Endodermal cell (in vitro differentiated cells): Measurements from ENCODE around the gene RCBTB1. TPM values are rescaled to one million over a fixed set of nuclear protein-coding genes. Genes with fewer than 3 reads are reported as not detected.

Source experiments
- DNase-seq: peaks from one replicate; pipeline ENCODE4 v3.0.0-alpha.2; 2017
- H3K27ac ChIP-seq: 2 replicates; pipeline ENCODE4 v1.5.1; 2013; ENCODE audit warnings: mild to moderate bottlenecking, low read depth, low read length, moderate library complexity
- H3K27me3 ChIP-seq: 2 replicates; pipeline ENCODE4 v1.6.1; 2013; ENCODE audit warnings: mild to moderate bottlenecking, low read length, moderate library complexity; ENCODE audit not compliant: insufficient read depth, control insufficient read depth, poor library complexity, severe bottlenecking
- H3K36me3 ChIP-seq: 2 replicates; pipeline ENCODE4 v1.7.0; 2013; ENCODE audit warnings: mild to moderate bottlenecking, low read length, moderate library complexity; ENCODE audit not compliant: control insufficient read depth, insufficient read depth
- H3K4me1 ChIP-seq: one replicate; pipeline ENCODE4 v1.7.0; 2013; ENCODE audit warnings: low read length; ENCODE audit not compliant: control insufficient read depth, insufficient read depth
- H3K4me3 ChIP-seq: 2 replicates; pipeline ENCODE4 v1.5.1; 2013; ENCODE audit warnings: mild to moderate bottlenecking, low read length, moderate library complexity
- H3K9ac ChIP-seq: 2 replicates; pipeline ENCODE4 v1.6.1; 2013; ENCODE audit warnings: mild to moderate bottlenecking, low read length, moderate library complexity; ENCODE audit not compliant: poor library complexity, severe bottlenecking; ENCODE audit errors: extremely low read depth
- H3K9me3 ChIP-seq: 2 replicates; pipeline ENCODE4 v1.6.1; 2013; ENCODE audit warnings: mild to moderate bottlenecking, low read length, moderate library complexity; ENCODE audit not compliant: control insufficient read depth
- H3K27ac Mint-ChIP-seq: 2 replicates; pipeline ENCODE4 v1.8.0; 2020; ENCODE audit warnings: mixed read lengths
- H3K27me3 Mint-ChIP-seq: 2 replicates; pipeline ENCODE4 v1.8.0; 2021; ENCODE audit warnings: mild to moderate bottlenecking, mixed read lengths; ENCODE audit not compliant: insufficient read depth
- H3K36me3 Mint-ChIP-seq: 2 replicates; pipeline ENCODE4 v1.8.0; 2020; ENCODE audit warnings: low read depth, mixed read lengths
- H3K4me1 Mint-ChIP-seq: 2 replicates; pipeline ENCODE4 v1.8.0; 2020; ENCODE audit warnings: mixed read lengths
- H3K4me3 Mint-ChIP-seq: 2 replicates; pipeline ENCODE4 v1.8.0; 2020; ENCODE audit warnings: mild to moderate bottlenecking, moderate library complexity, mixed read lengths
- H3K9me3 Mint-ChIP-seq: 2 replicates; pipeline ENCODE4 v1.8.0; 2020; ENCODE audit warnings: mild to moderate bottlenecking, mixed read lengths
- WGBS, 2 experiments: methylation state at CpG; one replicate each; pipeline versions ENCODE4 v1.1.5 to v1.1.7; 2013; ENCODE audit warnings: missing lambda C conversion rate in 2 of 2, mixed read lengths in 1 of 2; ENCODE audit not compliant: insufficient coverage in 1 of 2, insufficient read length in 1 of 2; 5-methylcytosine and 5-hydroxymethylcytosine counted together
- total RNA-seq, 2 donors: library from RNA; stranded (reverse); fragmentation: NEBNext Ultra II Directional in 1 of 2; extraction: Animal tissue kit (Norgen Biotek cat#: 25700) in 1 of 2; gene quantifications; 2 replicates in 1 of 2; 3 replicates in 1 of 2; pipeline ENCODE4 v1.2.1, GENCODE V29; 2021
- TF ChIP-seq, protein P1 (sequence below): fragments of 200-600 bp; sonication (generic); conservative IDR thresholded peaks from 2 replicates; pipeline ENCODE4 v1.5.0; 2021; ENCODE audit warnings: antibody characterized with exemption, mild to moderate bottlenecking

RCBTB1 gene
- total RNA-seq, 2 donors from 2014 or later, result 40.6 to 46.4 TPM

DNA sequence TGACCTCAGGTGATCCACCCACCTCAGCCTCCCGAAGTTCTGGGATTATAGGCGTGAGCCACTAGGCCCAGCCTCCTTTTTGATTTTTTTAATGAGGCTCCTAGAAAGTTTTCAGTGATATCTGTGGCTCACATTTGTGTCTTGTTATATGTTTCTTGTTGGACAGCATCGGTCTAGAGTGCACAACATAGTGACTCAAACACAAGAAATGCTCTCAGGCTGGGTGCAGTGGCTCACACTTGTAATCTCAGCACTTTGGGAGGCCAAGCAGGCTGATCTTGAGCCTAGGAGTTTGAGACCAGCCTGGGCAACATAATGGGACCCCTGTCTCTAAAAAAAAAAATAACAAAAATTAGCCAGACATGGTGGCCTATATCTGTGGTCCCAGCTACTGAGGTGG lies 81.4 kb downstream of the RCBTB1 start:
- Histone ChIP-seq H3K4me3 (no peak overlapping the region), H3K27ac (no peak overlapping the region), H3K9ac (no peak overlapping the region), H3K36me3 (no peaks in the 10 kb centered on the region), H3K9me3 (no peaks in the 10 kb centered on the region), H3K4me1 (no peaks in the 10 kb centered on the region), H3K27me3 (no peaks in the 10 kb centered on the region)
- no peak overlapping the region for H3K4me3 Mint-ChIP-seq
- H3K27me3 Mint-ChIP-seq, result no peaks in the 10 kb centered on the region
- H3K4me1 Mint-ChIP-seq, result peaks cover 3% of the 10 kb centered on the region
- DNase-seq, result no peak
- no peaks in the 10 kb centered on the region for H3K9me3 Mint-ChIP-seq
- H3K27ac Mint-ChIP-seq, result no peak overlapping the region
- WGBS, 2 experiments, result 94 to 100% methylated on average over 1 to 3 of the region's 3 CpGs
- H3K36me3 Mint-ChIP-seq, result peaks cover 17% of the 10 kb centered on the region
- TF ChIP-seq, protein P1, sequence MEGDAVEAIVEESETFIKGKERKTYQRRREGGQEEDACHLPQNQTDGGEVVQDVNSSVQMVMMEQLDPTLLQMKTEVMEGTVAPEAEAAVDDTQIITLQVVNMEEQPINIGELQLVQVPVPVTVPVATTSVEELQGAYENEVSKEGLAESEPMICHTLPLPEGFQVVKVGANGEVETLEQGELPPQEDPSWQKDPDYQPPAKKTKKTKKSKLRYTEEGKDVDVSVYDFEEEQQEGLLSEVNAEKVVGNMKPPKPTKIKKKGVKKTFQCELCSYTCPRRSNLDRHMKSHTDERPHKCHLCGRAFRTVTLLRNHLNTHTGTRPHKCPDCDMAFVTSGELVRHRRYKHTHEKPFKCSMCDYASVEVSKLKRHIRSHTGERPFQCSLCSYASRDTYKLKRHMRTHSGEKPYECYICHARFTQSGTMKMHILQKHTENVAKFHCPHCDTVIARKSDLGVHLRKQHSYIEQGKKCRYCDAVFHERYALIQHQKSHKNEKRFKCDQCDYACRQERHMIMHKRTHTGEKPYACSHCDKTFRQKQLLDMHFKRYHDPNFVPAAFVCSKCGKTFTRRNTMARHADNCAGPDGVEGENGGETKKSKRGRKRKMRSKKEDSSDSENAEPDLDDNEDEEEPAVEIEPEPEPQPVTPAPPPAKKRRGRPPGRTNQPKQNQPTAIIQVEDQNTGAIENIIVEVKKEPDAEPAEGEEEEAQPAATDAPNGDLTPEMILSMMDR, result no peak

DNA sequence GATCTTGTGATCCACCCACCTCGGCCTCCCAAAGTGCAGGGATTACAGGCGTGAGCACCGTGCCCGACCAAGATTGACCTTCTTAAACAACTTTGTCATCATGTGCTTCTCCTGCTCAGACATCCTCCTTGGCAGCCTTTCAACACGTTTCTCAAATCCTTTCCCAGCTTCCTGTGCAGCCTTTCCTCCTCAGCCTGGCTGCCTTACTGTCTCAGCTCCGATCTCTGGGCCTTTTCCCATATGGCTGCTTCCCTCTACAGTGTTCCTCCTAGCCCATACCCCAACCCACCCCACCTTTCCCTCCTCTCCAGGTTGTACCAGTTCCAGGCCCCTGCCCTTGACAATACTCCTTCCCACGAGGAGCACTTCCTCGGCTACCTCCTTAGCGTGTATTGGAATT lies 82.4 kb downstream of the RCBTB1 start:
- DNase-seq, result no peak
- TF ChIP-seq, protein P1, result no peak
- Mint-ChIP-seq H3K9me3 (no peaks in the 10 kb centered on the region), H3K27ac (no peak overlapping the region), H3K27me3 (no peaks in the 10 kb centered on the region), H3K4me1 (peaks cover 3% of the 10 kb centered on the region), H3K4me3 (no peak overlapping the region), H3K36me3 (peaks cover 17% of the 10 kb centered on the region)
- Histone ChIP-seq H3K9ac (no peak overlapping the region), H3K27ac (no peak overlapping the region), H3K4me3 (no peak overlapping the region), H3K27me3 (no peaks in the 10 kb centered on the region), H3K9me3 (no peaks in the 10 kb centered on the region), H3K4me1 (no peaks in the 10 kb centered on the region), H3K36me3 (no peaks in the 10 kb centered on the region)
- 91 to 92% methylated on average over 8 to 9 of the region's 9 CpGs for WGBS, 2 experiments

DNA sequence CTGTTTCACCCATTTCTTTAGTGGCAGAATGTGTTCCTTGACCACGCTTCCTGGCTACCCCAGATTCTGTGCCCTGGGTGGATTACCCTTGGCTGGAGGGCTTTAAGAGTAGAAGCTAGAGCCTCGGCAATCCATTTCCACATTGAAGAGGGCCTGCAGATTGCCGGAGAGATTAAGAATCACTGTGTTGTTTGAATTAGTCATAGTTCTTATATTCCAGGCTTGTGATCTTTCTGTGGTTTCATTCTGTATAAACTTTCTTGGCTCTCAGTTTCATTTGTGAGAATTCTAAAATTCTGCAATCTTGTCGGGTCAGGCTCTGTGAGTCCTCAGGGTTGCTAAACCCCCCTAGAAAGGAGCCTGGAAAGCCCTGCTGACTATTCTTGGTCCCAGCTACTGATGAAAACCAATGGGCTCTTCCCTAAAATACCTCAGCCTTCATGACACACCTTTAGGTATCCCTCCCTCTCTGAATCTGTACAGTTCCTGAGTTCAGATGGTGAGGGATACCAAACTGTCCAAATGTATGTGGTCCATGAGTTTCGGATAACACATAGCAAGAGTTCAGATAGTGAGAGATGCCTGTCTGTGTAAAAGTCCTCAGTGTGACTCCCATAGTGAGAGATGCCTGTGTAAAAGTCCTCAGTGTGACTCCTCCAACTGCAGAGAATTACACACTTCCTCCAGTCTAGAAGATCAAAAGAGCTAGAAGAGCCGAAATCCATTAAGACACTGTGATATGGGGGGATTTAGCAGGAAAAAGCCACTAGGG lies 85.3 kb downstream of the RCBTB1 start:
- H3K9me3 ChIP-seq, result no peaks in the 10 kb centered on the region
- no peak overlapping the region for H3K9ac ChIP-seq
- H3K36me3 ChIP-seq, result no peaks in the 10 kb centered on the region
- H3K4me1 Mint-ChIP-seq, result peaks cover 3% of the 10 kb centered on the region
- no peaks in the 10 kb centered on the region for H3K27me3 ChIP-seq
- H3K4me1 ChIP-seq, result no peaks in the 10 kb centered on the region
- no peak overlapping the region for H3K4me3 Mint-ChIP-seq
- DNase-seq, result no peak
- H3K27ac ChIP-seq, result no peak overlapping the region
- H3K36me3 Mint-ChIP-seq, result peaks cover 17% of the 10 kb centered on the region
- H3K9me3 Mint-ChIP-seq, result no peaks in the 10 kb centered on the region
- TF ChIP-seq, protein P1, result no peak
- 94 to 98% methylated on average over 4 to 5 of the region's 6 CpGs for WGBS, 2 experiments
- no peaks in the 10 kb centered on the region for H3K27me3 Mint-ChIP-seq
- H3K27ac Mint-ChIP-seq, result no peak overlapping the region
- H3K4me3 ChIP-seq, result no peak overlapping the region
